Measurements from ENCODE around the gene KCTD8. TPM values are rescaled to one million over a fixed set of nuclear protein-coding genes. Genes with fewer than 3 reads are reported as not detected.
"Not testable (repeated sequence)": the region's sequence is repeated elsewhere in the genome, so short reads cannot be mapped to it uniquely, and the experiment has no call there.

The KCTD8 gene
- polyA plus RNA-seq, 3 donors = not detected

GRCh38 chr4:44186096-44186849 lies 262.3 kb downstream of the KCTD8 start:
- Histone ChIP-seq H3K4me3 (replicated peaks in 1 of 3; ENCODE audit: low read depth in 2 of 3, low read length in 3 of 3) (no peak overlapping the region), H4K20me1 (ENCODE audit: insufficient read depth, low read length) (no peaks in the 10 kb centered on the region), H3K27ac (ENCODE audit: low read depth in 1 of 2, low read length in 2 of 2) (no peak overlapping the region), H3K9ac (ENCODE audit: insufficient read depth, low read length, poor library complexity, severe bottlenecking) (no peak overlapping the region), H3K4me2 (replicated peaks; ENCODE audit: extremely low read depth, low read length, poor library complexity, severe bottlenecking) (no peak overlapping the region), H3K36me3 (replicated peaks in 1 of 2; ENCODE audit: control insufficient read depth in 1 of 2, insufficient read depth in 2 of 2, low read length in 2 of 2) (no peaks in the 10 kb centered on the region), H3K27me3 (ENCODE audit: control insufficient read depth in 2 of 2, insufficient read depth in 2 of 2, low read length in 2 of 2) (no peaks in the 10 kb centered on the region), H3K79me2 (ENCODE audit: insufficient read depth, low read length) (no peaks in the 10 kb centered on the region), H2AFZ (ENCODE audit: insufficient read depth, low read depth, low read length, poor library complexity, severe bottlenecking) (no peak overlapping the region), H3K9me3 (replicated peaks in 1 of 2; ENCODE audit: control insufficient read depth in 1 of 2, insufficient read depth in 1 of 2, low read length in 2 of 2) (peaks cover 0 to 3% of the 10 kb centered on the region in 2 donors), H3K4me1 (ENCODE audit: control insufficient read depth in 1 of 2, insufficient read depth in 2 of 2, low read length in 2 of 2) (no peaks in the 10 kb centered on the region)
- WGBS (ENCODE audit: insufficient coverage) = 73% methylated on average over 9 of the region's 23 CpGs
- no peak overlapping the region for H3K27ac Mint-ChIP-seq
- intact Hi-C loops (cut with micrococcal nuclease) = no loop called here
- no peaks in the 10 kb centered on the region for H3K27me3 Mint-ChIP-seq (ENCODE audit: low read depth in 3 of 3)
- H3K36me3 Mint-ChIP-seq = no peaks in the 10 kb centered on the region
- H3K4me1 Mint-ChIP-seq = no peaks in the 10 kb centered on the region
- H3K4me3 Mint-ChIP-seq = no peak overlapping the region
- no peak for DNase-seq
- TF ChIP-seq, protein P1, sequence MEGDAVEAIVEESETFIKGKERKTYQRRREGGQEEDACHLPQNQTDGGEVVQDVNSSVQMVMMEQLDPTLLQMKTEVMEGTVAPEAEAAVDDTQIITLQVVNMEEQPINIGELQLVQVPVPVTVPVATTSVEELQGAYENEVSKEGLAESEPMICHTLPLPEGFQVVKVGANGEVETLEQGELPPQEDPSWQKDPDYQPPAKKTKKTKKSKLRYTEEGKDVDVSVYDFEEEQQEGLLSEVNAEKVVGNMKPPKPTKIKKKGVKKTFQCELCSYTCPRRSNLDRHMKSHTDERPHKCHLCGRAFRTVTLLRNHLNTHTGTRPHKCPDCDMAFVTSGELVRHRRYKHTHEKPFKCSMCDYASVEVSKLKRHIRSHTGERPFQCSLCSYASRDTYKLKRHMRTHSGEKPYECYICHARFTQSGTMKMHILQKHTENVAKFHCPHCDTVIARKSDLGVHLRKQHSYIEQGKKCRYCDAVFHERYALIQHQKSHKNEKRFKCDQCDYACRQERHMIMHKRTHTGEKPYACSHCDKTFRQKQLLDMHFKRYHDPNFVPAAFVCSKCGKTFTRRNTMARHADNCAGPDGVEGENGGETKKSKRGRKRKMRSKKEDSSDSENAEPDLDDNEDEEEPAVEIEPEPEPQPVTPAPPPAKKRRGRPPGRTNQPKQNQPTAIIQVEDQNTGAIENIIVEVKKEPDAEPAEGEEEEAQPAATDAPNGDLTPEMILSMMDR (IDR thresholded peaks at IDR 0.05) = no peak
- H3K9me3 Mint-ChIP-seq = peaks cover 0 to 14% (median 5%) of the 10 kb centered on the region in 7 donors

- H3K4me3 ChIP-seq (replicated peaks in 1 of 3; ENCODE audit: low read depth in 2 of 3, low read length in 3 of 3); H3K36me3 ChIP-seq (replicated peaks in 1 of 2; ENCODE audit: control insufficient read depth in 1 of 2, insufficient read depth in 2 of 2, low read length in 2 of 2); H3K4me1 Mint-ChIP-seq; H3K27me3 ChIP-seq (ENCODE audit: control insufficient read depth in 2 of 2, insufficient read depth in 2 of 2, low read length in 2 of 2); H3K36me3 Mint-ChIP-seq; H3K27ac Mint-ChIP-seq; H3K27me3 Mint-ChIP-seq (ENCODE audit: low read depth in 3 of 3); H3K4me1 ChIP-seq (ENCODE audit: control insufficient read depth in 1 of 2, insufficient read depth in 2 of 2, low read length in 2 of 2); H4K20me1 ChIP-seq (ENCODE audit: insufficient read depth, low read length); H2AFZ ChIP-seq (ENCODE audit: insufficient read depth, low read depth, low read length, poor library complexity, severe bottlenecking); H3K79me2 ChIP-seq (ENCODE audit: insufficient read depth, low read length); H3K4me2 ChIP-seq (replicated peaks; ENCODE audit: extremely low read depth, low read length, poor library complexity, severe bottlenecking); H3K4me3 Mint-ChIP-seq; DNase-seq; H3K27ac ChIP-seq (ENCODE audit: low read depth in 1 of 2, low read length in 2 of 2); H3K9me3 ChIP-seq (replicated peaks in 1 of 2; ENCODE audit: control insufficient read depth in 1 of 2, insufficient read depth in 1 of 2, low read length in 2 of 2); intact Hi-C loops (cut with micrococcal nuclease); H3K9ac ChIP-seq (ENCODE audit: insufficient read depth, low read length, poor library complexity, severe bottlenecking): not testable (repeated sequence)
- peaks cover 0 to 20% (median 10%) of the 10 kb centered on the region in 7 donors for H3K9me3 Mint-ChIP-seq
- WGBS (ENCODE audit: insufficient coverage) = 96% methylated on average over 31 of the region's 54 CpGs
Observed at GRCh38 chr4:44181491-44182349, 266.9 kb downstream of the KCTD8 start.

DNA sequence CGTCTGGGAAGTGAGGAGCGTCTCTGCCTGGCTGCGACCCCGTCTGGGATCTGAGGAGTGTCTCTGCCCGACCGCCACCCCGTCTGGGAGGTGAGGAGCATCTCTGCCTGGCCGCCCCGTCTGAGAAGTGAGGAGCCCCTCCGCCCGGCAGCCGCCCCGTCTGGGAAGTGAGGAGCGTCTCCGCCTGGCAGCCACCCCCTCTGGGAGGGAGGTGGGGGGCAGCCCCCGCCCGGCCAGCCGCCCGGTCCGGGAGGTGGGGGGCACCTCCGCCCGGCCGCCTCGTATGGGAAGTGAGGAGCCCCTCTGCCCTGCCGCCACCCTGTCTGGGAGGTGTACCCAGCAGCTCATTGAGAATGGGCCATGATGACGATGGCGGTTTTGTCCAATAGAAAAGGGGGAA lies 280.8 kb downstream of the KCTD8 start:
- H3K4me3 ChIP-seq (replicated peaks in 1 of 3; ENCODE audit: low read depth in 2 of 3, low read length in 3 of 3); H2AFZ ChIP-seq (ENCODE audit: insufficient read depth, low read depth, low read length, poor library complexity, severe bottlenecking); H3K27ac ChIP-seq (ENCODE audit: low read depth in 1 of 2, low read length in 2 of 2); H3K27me3 Mint-ChIP-seq (ENCODE audit: low read depth in 3 of 3); H3K4me1 ChIP-seq (ENCODE audit: control insufficient read depth in 1 of 2, insufficient read depth in 2 of 2, low read length in 2 of 2); H3K27me3 ChIP-seq (ENCODE audit: control insufficient read depth in 2 of 2, insufficient read depth in 2 of 2, low read length in 2 of 2); DNase-seq; H3K36me3 ChIP-seq (replicated peaks in 1 of 2; ENCODE audit: control insufficient read depth in 1 of 2, insufficient read depth in 2 of 2, low read length in 2 of 2); H3K4me2 ChIP-seq (replicated peaks; ENCODE audit: extremely low read depth, low read length, poor library complexity, severe bottlenecking); H3K27ac Mint-ChIP-seq; intact Hi-C loops (cut with micrococcal nuclease); H3K4me3 Mint-ChIP-seq; H4K20me1 ChIP-seq (ENCODE audit: insufficient read depth, low read length); H3K79me2 ChIP-seq (ENCODE audit: insufficient read depth, low read length); H3K9ac ChIP-seq (ENCODE audit: insufficient read depth, low read length, poor library complexity, severe bottlenecking); H3K9me3 ChIP-seq (replicated peaks in 1 of 2; ENCODE audit: control insufficient read depth in 1 of 2, insufficient read depth in 1 of 2, low read length in 2 of 2); H3K36me3 Mint-ChIP-seq; H3K4me1 Mint-ChIP-seq: not testable (repeated sequence)
- peaks cover 3 to 13% (median 7%) of the 10 kb centered on the region in 7 donors for H3K9me3 Mint-ChIP-seq
- WGBS (ENCODE audit: insufficient coverage) = 94% methylated on average over 13 of the region's 27 CpGs

Data from CD14-positive monocyte (primary cell).